ENCODE results near the gene JADE2.

Gene JADE2

GRCh38 chr5:134569758-134570364 is 44.4 kb downstream of the JADE2 start:
- Histone ChIP-seq H3K27me3 (no peaks in the 10 kb centered on the region), H3K36me3 (peaks cover 71% of the 10 kb centered on the region)
- TF ChIP-seq CTCF (IDR thresholded peaks at IDR 0.05) = no peak

GRCh38 chr5:134570365-134570758 is 44.9 kb downstream of the JADE2 start:
- Histone ChIP-seq H3K27ac (no peak overlapping the region), H3K9me3 (no peaks in the 10 kb centered on the region), H3K4me3 (ENCODE audit: low read depth in 1 of 2, low read length in 1 of 2) (no peak overlapping the region), H3K36me3 (peaks cover 71% of the 10 kb centered on the region), H3K4me1 (ENCODE audit: control insufficient read depth in 1 of 2, insufficient read depth in 1 of 2, low read depth in 1 of 2, low read length in 1 of 2) (peaks cover 0 to 5% of the 10 kb centered on the region in 2 experiments), H3K27me3 (no peaks in the 10 kb centered on the region)
- no peak for TF ChIP-seq CTCF (IDR thresholded peaks at IDR 0.05)

More at GRCh38 chr5:134569758-134570364, 44.4 kb downstream of the JADE2 start:
- Histone ChIP-seq H3K4me1 (ENCODE audit: control insufficient read depth in 1 of 2, insufficient read depth in 1 of 2, low read depth in 1 of 2, low read length in 1 of 2) (peaks cover 0 to 5% of the 10 kb centered on the region in 2 experiments), H3K4me3 (ENCODE audit: low read depth in 1 of 2, low read length in 1 of 2) (no peak overlapping the region), H3K27ac (no peak overlapping the region), H3K9me3 (no peaks in the 10 kb centered on the region)

GRCh38 chr5:134570886-134571285 is 45.4 kb downstream of the JADE2 start:
- no peak for TF ChIP-seq CTCF (IDR thresholded peaks at IDR 0.05)
- Histone ChIP-seq H3K4me1 (ENCODE audit: control insufficient read depth in 1 of 2, insufficient read depth in 1 of 2, low read depth in 1 of 2, low read length in 1 of 2) (peaks cover 0 to 5% of the 10 kb centered on the region in 2 experiments), H3K9me3 (no peaks in the 10 kb centered on the region), H3K4me3 (ENCODE audit: low read depth in 1 of 2, low read length in 1 of 2) (no peak overlapping the region), H3K27me3 (no peaks in the 10 kb centered on the region), H3K36me3 (peaks cover 75% of the 10 kb centered on the region), H3K27ac (no peak overlapping the region)

GRCh38 chr5:134571693-134572405 is 46.4 kb downstream of the JADE2 start:
- no peak for TF ChIP-seq CTCF (IDR thresholded peaks at IDR 0.05)
- Histone ChIP-seq H3K36me3 (peaks cover 75% of the 10 kb centered on the region), H3K9me3 (no peaks in the 10 kb centered on the region), H3K4me1 (ENCODE audit: control insufficient read depth in 1 of 2, insufficient read depth in 1 of 2, low read depth in 1 of 2, low read length in 1 of 2) (peaks cover 0 to 5% of the 10 kb centered on the region in 2 experiments), H3K27ac (no peak overlapping the region), H3K27me3 (no peaks in the 10 kb centered on the region), H3K4me3 (ENCODE audit: low read depth in 1 of 2, low read length in 1 of 2) (no peak overlapping the region)

- Histone ChIP-seq H3K27me3 (no peaks in the 10 kb centered on the region), H3K9me3 (no peaks in the 10 kb centered on the region), H3K4me1 (ENCODE audit: control insufficient read depth in 1 of 2, insufficient read depth in 1 of 2, low read depth in 1 of 2, low read length in 1 of 2) (peaks cover 0 to 5% of the 10 kb centered on the region in 2 experiments), H3K36me3 (peaks cover 75% of the 10 kb centered on the region), H3K27ac (no peak overlapping the region), H3K4me3 (ENCODE audit: low read depth in 1 of 2, low read length in 1 of 2) (no peak overlapping the region)
- TF ChIP-seq CTCF (IDR thresholded peaks at IDR 0.05) = no peak
Observed at GRCh38 chr5:134572811-134573210, 47.3 kb downstream of the JADE2 start.

All from neutrophil (primary cell).